Bone marrow (tissue), 2 donors: ENCODE measurements around the gene BTBD9.

Source experiments
- DNase-seq, 2 donors: peaks; one replicate each; lab custom pipeline; 2025; lab: John Stamatoyannopoulos, UW

The BTBD9 gene

GRCh38 chr6:38194589-38194988 lies 445.1 kb downstream of the BTBD9 start:
- DNase-seq, result no peak

GRCh38 chr6:38194282-38194572 lies 445.5 kb downstream of the BTBD9 start:
- DNase-seq, result no peak

DNA sequence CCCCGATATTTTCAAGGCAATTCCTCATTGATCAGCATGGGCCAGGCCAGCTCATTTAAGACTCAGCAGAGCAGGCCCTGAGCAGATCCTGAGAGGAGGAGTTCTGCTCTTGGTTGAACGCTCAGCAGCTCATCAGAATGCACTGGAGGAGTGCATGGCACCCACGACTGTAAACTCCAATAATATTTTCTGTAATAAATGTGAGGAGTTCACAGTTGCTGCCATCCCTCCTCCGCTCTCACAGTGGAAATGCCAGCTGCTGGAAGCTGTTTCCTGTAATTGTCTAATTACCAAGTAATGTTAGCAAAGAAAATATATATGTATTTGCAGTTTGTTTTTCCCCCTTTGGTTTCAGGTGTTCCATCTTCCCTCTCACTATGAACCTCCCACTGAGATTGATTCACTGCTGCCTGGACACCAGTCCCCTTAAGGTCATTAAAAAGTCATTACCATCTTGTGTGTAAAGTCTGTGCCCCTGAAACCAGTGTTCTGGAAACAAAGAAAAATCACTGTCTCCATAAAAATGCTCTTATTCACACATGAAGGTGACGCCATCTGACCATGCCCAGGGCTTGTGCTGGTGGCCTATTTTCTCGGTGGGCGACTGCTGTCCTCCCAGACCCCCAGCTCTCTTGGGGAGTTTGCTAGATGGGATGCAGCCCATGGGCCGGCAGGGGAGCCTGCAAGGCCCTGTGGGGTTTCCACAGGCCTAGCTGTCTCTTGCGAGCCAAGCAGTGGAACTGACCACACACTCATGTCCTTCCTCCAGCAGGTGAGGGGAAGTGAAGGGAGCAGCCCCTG lies 446.0 kb downstream of the BTBD9 start:
- no peak for DNase-seq

DNA sequence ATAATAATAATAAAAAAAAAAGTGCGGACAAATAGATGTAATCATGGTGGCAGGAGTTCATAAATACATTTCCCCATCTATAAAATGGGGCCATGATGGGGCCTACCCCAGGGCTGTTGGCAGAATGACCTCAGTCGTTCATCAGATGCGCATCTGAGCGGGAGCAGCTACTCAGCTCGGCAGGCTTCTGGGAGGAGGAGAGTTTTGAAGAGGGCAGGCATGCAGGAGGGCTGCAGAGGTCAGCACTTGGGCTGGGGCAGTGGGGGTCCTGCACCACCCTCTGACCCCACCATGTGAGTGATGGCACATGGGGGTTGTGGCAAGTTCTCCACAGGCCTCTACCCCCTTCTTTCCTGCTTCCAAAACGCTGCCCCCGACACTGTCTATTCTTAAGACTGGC lies 446.7 kb downstream of the BTBD9 start:
- no peak for DNase-seq

DNA sequence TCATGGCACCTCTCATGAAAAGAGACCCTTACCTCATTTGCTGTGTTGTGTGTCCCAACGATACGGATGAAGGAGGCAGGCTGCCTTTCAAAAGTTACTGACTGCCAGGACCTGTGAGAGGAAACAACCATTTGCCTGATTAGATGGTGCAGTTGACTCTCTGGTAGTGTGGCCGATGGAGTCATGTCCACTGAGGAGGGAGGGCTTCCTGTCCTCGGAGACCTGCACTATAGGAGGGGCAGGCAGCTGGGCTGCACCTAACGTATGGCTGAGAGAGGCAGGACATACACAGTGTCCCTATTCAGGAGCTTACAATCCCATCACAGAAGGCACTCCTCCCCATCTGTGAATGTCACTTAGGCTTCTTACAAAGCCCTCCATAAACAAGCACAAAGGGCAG lies 447.2 kb downstream of the BTBD9 start:
- DNase-seq, result no peak

DNA sequence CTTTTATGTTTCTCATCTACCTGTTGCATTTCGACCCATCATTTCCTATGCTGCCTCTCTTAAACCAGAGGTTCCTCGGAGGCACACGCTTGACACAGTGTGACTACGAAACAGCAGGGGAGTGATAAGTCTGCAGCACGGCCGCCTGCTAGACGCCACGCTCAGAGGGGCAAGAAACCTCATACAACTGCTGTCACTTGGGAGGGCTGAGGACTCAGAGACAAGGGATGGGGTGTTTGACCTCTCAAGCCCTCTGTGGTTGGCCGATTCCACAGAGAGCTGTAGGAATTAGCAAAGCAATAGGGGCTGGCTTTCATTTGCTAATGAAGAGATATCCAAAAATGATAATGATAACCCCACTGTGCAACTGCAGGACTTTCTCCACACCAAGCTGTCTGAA lies 447.7 kb downstream of the BTBD9 start:
- no peak for DNase-seq

GRCh38 chr6:38191418-38191817 lies 448.3 kb downstream of the BTBD9 start:
- no peak for DNase-seq

- no peak for DNase-seq
Observed at GRCh38 chr6:38188677-38189335, 450.9 kb downstream of the BTBD9 start.

DNA sequence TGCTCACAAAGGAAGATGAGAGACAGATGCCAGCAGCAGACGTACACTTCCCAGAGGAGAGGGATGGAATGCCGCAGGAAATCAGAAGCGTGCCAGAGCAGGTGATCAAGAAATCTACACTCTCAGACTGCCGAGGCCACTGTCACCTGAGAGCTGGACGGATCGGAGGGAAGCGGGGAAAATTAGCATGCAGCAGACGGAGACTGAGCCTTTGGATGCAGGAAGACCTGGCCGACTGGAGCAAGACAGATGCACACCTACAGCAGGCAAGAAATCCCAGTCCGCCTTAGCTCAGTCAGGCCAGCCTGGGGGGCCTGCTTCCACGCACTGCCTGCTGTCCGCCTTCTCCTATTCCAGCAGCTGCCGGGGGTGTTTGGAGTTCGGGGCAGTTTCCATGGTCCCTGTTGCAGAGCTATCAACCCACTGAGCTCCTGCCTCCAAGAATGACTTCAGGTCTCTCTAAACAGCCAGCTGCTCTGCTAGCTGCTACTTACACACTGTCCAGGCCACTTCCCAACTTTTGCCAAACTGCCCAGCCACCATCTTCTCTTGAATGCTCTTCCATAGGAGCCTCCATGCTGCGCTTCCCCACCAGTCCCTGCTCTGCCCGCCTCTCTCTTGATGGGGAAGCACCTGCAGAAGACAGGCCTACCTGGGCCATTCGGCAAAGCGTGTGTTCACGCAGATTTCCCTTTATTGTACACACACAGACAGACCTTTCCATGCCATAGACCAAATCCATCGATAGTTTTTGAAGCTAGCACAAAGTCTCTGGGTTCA lies 451.7 kb downstream of the BTBD9 start:
- no peak for DNase-seq

- DNase-seq, result no peak
Observed at GRCh38 chr6:38187325-38187724, 452.4 kb downstream of the BTBD9 start.

DNA sequence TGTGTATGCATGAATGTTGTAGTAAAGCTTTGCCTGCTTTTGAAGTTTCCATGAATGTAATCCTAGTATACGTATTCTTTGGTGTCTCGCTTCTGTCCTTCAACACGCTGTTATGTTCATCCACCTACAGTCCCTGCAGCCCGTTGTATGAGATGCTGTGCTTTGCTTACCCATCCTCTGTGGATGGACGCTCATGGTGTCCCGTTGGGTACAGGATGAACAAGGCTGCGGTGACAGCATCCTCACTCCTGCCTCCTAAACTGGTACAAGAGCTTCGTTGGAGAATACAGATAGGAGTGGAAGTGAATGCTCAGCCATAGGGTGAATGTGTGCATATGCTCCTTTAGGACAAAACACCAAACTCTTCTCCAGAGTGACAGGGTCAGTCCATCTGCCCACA lies 454.0 kb downstream of the BTBD9 start:
- no peak for DNase-seq

GRCh38 chr6:38185244-38185643 lies 454.5 kb downstream of the BTBD9 start:
- no peak for DNase-seq

DNA sequence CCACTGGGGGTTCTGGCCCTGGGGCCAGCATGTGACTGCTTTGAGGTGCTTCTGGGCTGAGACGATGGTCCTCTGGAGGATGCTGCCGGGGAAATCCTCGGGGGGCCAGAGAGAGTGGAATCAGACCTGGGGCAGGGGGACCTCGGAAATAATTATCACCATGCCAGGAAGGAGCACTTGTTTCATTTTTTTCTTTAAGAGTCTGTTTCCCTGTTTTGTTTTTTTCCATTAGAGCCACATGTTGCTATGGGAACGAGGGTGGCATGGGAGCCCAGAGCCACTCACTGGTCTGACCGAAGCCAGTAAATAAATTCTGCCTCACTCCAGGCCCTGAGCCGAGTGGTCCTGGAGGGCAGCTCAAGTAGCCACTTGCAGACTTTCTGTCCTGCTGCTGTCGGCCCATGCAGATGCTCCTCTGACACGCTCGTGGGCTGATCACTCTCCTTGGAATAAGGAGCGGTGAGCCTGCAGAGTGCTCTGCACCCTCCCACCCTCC lies 455.1 kb downstream of the BTBD9 start:
- DNase-seq, result no peak

DNA sequence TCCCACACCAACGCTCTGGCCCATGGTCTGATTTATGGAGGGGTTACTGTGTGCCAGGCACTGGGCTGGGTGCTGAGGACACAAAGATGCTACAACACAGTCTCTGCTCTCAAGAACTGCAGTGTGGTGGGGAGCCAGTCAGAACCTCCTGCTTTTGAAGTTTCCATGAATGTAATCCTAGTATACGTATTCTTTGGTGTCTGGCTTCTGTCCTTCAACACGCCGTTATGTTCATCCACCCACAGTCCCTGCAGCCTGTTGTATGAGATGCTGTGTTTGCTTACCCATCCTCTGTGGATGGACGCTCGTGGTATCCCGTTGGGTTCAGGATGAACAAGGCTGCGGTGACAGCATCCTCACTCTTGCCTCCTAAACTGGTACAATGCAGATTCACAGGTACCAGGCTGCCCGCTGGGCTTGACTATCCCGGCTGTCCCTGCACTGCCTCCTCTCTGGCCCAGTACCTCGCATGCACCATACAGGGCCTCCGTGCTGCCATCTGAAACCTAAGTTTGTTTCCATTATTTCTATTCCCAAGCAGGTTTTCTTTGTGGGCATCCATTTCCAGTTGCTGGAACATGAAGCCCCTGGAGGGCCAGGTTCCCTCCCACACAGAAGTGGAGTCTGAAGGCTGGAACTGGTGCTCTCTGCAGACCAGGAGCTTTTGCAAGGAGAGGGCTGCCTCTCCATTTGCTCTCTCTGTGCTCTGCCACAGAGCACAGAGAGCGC lies 455.7 kb downstream of the BTBD9 start:
- no peak for DNase-seq

- DNase-seq, result no peak
Observed at GRCh38 chr6:38182426-38182825, 457.3 kb downstream of the BTBD9 start.

DNA sequence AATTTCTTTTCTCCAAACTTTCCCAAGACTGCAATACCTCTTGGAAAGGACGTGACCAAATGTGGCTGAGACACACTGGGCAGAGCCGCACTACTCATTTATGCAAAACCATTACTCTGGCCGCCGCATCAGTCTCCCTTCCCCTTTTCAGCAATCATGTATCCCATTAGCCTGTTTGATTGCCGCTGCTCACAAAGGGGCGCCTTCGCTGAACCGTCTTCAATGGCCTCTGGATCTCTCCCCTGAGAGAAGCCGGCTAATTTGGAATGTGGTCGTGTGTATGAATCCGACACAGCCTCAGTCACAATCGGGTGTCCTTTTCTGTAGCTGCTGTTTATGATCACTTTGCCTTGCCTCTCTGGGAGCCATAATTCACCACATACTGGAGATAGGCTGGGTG lies 459.1 kb downstream of the BTBD9 start:
- no peak for DNase-seq

DNA sequence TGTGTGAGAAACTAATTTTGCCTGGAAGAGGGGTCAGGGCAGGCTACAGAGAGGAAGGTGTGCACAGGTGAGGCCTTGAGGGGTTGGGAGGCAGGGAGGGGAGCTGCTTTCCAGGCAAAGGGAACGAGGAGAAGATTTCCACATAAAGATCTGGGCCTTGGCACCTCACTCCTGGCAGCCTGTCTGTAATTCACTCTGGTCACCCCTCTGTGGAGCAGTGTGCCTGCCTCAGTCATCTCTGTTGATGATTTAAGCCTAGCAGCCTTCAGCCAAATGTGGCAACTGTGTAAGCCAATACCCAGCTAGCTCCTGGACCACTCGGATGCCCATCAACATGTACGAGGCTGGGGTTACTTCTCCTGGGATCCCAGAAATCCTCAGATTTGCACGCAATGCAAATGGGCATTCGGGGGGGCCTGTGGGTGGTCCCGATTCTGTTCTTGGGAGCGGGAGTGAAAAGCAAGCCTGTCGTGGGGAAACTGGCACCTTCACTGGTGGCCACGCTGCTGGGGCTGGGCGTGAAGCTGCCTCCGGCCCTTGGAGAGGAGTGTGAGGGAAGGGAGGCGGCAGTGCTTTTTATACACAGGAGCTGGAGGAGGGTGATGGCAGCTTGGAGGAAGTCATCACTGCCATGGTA lies 459.8 kb downstream of the BTBD9 start:
- no peak for DNase-seq

DNA sequence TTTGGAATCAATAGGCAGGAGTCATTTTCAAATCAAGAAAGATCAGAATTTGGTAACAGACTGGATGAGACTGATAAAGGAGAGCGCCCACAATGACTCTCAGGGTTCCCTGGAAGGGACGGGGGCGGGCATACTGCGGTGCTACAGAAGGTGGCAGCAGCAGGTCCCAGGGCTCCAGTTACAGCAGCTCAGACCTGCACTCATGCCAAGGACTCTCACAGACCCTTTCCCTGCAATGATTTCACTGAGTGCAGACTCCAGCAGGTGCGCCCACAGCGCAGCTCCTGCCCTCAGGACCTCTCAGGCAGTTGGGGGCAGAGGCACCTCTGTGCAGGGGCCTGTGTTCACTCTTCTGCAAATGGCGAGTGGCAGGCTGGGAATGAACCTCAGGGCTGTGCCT lies 460.4 kb downstream of the BTBD9 start:
- no peak for DNase-seq

GRCh38 chr6:38178584-38178886 lies 461.2 kb downstream of the BTBD9 start:
- no peak for DNase-seq

GRCh38 chr6:38177882-38178583 lies 461.7 kb downstream of the BTBD9 start:
- no peak for DNase-seq
